ENCODE measurements around the gene ATP2B3.
"Not testable (repeated sequence)": the region's sequence is repeated elsewhere in the genome, so short reads cannot be mapped to it uniquely, and the experiment has no call there.

The ATP2B3 gene

DNA sequence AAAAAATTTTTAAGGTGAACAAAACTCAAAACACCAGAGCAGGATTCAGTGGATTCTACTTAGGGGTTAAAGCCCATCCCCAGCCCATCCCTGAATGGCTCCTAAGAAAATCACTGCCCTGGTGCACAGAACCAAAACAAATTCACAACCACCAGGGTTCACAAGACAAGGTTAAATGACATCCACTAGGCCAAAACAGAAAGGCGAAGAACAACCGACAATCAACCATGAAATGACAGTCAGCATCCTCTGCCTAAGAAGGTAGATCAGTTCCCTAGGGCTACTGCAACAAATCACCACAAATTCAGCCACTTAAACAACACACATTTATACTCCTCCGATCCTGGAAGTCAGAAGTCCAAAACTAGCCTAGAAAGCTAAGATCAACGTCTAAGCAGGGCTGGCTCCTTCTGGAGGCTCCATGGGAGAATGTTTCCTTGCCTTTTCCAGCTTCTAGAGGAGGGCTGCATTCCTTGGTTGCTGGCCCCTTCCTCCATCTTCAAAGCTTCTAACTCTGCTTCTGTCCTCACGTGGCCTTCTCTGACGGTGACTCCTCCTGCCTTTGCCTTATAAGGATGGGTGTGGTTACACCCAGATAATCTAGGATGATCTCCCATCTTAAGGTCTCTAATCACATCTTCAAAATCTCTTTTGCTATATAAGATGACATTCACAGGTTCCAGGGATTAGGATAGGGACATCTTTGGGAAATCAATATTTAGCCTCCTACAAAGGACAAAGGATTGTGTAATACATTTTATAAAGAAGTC lies 79.7 kb downstream of the ATP2B3 start:
- no peak for DNase-seq

DNA sequence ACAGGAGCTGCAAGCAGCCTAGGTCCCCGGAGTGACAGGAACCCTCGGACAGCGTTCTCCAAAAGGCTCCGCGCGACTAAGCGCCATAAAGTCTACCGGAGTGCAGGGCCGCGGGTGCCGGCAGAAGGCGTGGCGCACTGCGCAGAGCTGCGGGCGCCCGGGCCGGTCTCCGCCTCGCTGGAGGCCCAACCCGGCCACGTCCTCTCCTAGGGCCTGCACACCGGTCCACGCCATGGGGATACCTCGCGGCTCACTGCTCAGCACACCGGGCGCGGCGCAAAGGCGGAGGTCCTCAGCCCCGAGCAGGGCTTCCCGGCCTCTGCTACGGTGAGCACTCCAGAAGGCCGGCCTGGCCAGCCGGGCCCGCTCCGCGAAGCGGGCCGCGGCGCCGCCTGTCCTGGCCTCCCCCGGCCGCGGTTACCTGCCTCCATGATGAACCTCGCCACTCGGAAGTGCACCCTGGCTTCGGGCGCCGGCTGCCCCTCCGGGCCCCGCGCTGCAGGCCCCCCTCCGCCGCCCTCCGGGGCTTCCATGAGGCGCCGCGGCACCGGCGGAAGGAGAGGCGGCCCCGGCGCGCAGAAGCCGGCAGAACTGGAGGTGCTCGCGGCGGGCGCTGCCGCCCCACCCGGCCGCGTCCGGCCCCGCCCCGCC lies 81.2 kb downstream of the ATP2B3 start, which contains the start of gene CCNQ:
CCNQ (minus strand) TSS at position 599 of the 651 bp plus-strand sequence; CDS start at position 533, 66 bp downstream.
- peak; percentile 11 for DNase-seq

DNA sequence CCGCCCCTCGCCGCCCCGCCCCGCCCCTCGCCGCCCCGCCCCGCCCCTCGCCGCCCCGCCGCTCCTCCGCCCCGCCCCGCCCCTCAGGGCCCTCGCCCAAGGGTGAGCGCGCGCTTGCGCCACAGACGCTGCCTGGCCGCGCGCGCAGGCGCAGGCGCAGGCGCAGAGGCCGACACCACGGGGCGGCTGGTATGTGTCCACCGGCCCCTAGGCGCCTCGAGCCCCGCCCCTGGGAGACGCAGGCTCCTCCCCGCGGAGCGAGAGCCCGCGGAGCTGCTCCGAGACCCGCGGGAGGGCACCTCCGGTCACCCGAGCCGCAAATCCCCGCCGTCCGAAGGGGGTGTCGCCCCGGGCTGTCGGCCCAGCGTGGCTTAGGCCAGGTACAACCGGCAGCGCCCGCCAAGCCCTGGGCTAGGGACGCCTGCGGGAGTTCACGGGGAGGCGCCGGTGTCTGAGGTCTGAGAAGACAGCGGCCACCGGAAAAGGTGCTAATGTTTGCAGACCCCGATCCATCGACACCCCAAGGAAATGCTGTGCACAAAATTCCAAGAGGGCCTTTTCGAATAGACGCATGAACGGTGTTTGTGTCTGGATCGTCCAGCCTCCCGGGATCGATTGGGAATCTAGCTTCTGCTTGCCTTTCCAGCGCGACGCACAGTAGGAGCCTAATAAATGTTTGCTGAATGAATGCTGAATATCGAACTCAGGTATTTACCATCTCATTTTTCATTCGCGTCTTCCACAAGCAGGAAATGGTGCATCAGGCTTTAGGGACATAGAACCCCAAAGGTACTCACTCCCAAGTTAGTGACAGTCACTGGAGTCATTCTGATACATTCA lies 82.0 kb downstream of the ATP2B3 start:
- DNase-seq: peak; percentile 85

DNA sequence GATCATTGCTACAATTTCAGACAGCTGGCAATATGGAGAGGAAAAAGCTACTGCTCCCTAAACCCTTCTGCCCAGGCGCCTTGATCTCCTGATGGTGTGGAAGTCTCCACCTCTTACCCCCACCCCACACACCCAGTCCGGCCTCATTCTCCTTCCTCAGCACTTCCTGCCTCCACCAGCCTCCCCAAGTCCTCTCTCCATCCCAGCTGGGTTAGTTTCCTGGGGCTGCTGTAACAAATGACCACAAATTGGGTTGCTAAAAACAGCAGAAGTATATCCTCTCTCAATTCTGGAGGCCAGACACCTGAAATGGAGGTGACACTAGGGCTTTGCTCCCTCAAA lies 82.6 kb downstream of the ATP2B3 start:
- peak; percentile 6 for DNase-seq

DNA sequence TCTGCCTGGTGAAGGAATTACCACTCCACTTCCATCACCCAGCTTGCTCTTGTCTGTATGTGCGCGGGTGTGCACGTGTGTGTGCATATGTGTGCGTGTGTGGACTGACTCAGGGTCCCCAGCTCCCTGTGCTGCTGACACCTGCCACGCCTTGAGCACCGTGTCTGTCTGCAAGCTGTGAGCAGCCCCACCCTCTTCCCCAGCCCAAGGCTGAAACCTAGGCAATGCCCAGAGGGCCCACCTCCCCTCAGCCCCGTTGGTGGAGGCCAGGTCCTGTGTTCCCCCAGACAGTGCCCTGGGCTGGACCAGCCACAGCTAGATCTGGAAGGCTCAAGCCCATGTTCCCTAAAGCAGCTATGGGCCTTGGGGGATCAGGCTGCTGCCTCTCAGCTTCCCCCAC lies 83.5 kb downstream of the ATP2B3 start:
- DNase-seq: no peak

DNA sequence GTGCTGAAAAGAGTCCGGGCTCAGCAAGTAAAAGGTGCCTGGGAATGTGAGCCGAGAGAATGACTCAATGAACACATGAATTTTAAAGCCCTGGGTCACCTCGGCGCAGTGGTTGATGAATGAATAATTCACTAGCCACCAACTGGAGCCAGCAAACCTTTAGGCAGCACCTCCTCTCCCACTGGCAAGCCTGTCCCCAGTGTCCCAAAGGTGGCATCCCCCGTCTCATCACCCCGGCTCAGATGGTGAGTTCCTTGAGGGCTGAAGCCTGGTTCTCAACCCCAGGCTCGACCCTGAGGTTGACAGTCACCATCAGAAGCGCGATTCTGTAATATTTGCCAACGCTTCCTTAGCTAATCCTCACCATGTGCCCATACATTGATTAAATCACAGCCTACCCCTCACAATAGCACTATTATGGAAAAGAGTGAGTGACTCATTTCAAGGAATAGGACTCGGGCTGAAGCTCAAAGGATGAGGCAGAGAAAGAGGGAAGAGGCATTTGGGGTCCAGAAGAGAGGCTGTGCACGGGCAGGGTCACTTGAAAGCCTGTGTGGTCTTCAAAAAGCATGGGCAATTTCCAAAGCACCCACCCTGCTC lies 84.2 kb downstream of the ATP2B3 start:
- no peak for DNase-seq

DNA sequence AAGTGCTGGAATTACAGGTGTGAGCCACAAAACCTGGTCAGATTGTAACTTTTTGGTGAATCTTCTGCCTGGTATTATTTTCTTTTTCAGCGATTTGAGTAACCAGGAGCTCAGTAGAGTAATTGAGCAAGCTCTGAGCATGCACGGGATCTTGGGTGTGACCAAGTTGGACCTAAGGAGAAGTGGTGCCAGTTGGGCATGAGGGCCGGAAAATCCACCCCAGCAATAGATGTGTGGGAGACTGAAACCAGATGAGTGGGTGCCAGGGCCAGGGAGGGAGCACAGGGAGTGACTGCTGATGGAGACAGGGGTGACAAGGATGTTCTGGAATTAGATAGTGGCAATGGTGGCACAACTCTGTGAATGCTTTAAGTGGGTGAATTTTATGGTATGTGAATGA lies 85.2 kb downstream of the ATP2B3 start:
- DNase-seq: no peak

DNA sequence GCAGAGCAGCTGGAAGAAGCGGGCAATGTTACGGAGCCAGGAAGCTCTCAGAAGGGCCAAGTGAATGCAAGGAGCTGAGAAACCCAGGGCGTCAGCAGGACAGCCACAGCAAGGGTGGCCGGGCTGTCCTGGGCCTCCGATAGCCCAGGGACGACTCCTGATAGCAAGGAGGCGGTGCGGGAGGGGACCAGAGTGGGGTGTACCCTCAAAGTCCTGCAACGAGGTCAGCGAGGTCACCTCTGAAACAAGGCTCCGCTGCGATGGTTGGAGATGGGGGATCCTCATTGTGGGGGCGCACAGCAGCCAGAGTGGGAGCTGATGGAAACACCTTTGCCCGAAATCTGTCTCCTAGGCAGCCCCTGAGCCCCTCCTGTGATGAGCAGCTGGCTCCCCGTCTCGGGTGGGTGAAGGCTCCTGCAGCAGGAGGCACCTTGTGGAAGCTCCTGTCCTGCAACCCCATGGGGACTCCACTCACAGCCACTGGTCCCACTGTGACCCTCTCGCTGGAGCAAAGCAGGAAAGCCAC lies 85.8 kb downstream of the ATP2B3 start:
- no peak for DNase-seq

DNA sequence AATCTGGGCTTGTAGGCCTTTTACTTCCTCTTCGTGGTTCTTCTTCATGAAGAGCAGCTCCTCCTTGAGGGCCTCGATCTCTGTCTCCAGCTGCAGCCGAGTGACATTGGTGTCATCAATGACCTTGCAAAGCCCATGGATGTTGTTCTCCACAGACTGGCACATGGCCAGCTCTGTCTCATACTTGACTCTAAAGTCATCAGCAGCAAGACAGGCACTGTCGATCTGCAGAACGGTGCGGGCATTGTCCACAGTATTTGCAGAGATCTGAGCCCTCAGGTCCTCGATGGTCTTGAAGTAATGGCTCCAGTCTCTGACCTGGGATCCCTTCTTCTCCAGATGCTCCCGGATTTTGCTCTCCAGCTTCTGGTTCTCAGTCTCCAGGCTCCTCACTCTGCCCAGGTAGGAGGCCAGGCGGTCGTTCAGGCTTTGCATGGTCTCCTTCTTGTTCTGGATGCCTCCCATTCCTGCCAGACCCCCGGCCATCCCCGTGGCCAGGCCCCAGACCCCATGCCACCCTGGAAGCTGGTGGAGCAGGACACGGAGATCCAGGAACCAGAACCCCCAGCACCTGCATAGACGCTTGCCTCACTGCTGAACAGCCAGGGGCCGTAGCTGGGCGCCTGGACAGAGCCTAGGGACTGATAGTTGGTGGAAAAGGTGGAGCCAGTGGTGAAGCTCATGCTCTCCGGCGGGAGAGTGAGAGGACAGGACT lies 87.4 kb downstream of the ATP2B3 start:
- DNase-seq: not testable (repeated sequence)

DNA sequence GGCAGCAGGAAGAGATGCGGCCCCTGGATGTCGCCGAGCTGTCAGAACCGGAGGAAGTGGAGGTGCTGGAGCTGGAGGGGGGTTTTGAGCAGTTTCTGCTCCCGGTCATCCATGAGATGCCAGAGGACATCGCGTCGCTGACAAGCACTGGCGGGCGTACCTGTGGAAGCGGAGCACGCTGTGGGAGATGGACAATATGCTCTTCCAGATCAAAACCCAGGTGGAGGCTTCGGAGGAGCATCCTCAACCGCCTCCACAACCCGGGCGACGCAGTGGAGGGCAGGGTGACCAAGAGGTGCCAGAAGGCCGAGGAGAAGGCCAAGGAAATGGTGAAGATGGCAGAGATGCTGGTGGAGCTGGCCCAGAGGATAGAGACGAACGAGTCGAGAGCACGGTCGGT lies 89.1 kb downstream of the ATP2B3 start:
- no peak for DNase-seq

DNA sequence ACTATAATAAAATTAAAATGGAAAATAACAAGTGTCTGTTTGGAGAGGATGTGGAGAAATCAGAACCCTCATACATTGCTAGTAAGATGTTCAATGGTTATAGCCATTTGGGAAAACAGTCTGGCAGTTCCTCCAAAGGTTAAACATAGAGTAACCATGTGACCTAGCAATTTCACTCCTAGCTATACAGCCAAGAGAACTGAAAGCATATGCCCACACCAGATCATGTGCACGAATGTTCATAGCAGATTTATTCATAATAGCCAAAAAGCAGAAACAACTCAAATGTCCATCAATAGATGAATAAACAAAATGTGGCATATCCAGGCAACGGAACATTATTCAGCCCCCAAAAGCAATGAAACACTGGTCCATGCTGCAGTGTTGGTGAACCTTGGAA lies 90.9 kb downstream of the ATP2B3 start:
- no peak for DNase-seq

DNA sequence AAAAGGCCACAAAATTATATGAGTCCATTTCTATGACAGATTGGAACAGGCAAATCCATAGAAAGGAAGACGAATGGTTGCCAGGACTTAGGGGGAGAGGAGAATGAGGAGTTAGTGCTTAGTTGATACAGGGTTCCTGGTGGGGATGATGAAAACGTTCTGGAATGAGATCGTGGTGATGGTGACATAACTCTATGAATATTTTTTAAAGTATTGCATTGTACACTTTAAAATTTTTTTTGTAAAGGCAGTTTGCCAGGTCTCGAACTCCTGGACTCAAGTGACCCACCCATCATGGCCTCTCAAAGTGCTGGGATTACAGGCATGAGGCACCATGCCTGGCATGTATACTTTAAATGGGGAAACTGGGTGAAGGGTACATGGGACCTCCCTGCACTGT lies 91.4 kb downstream of the ATP2B3 start:
- DNase-seq: no peak

DNA sequence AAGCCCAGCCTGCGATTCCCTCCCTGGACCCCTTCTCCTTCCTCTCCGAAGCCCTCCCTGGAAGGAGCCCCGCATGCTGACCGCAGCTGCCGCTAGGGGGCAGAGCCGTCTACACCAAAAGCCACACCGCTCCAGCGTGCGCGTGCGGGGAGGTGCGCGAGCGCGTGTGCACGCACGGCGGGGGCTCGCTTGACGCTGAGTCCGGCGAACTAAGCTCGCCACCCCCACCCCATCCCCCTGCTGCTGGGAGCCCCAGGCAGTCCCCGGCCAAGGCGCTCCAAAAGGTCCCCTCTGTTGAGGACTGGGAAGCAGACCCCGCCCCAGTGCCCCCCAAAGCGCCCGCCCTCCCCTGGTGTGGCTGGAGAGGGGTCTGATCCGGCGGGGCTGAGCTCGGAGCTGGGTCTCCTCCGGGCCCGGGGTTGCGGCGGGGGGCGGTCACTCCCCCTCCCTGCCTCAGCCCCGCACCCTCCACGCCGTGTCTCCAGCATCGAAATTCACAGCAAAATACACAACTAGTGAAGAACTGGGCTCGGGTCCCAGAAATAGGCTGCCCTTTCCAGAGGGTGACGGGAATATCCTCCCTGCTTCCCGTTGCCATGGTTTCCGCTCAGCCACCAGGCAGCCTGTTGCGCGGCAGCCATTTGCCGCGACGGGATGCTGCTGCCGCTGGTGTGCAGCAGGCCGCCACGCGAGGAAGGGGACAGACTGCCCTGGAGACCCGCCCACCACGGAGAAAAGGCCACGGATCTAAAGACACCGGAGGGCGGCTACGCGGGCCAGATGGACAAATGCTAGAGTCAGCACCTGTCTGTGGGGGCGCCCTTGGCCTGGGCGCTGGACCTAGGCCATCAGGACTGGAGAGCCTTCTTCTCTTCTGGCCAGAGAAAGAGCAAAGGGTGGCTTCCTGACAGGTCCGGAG lies 92.7 kb downstream of the ATP2B3 start:
- DNase-seq: peak; percentile 81

DNA sequence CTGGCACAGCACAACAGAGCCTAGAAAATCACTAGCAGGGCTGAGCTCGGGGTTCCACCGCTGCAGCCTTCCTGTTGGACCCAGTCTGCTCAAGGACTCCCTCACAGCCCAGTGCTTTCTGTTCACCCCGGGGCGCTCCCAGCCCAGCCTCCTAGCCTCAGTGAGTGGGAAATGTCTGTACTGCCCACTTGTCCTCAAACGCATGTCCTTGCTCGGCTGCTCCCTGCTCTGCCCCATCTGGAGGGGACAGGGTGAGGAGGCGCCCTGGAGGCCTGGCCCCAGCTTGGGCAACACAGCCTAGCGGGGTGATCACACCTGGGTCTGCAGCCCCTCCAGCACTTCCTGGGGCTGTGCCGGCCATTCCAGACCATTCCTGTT lies 93.4 kb downstream of the ATP2B3 start:
- DNase-seq: no peak

DNA sequence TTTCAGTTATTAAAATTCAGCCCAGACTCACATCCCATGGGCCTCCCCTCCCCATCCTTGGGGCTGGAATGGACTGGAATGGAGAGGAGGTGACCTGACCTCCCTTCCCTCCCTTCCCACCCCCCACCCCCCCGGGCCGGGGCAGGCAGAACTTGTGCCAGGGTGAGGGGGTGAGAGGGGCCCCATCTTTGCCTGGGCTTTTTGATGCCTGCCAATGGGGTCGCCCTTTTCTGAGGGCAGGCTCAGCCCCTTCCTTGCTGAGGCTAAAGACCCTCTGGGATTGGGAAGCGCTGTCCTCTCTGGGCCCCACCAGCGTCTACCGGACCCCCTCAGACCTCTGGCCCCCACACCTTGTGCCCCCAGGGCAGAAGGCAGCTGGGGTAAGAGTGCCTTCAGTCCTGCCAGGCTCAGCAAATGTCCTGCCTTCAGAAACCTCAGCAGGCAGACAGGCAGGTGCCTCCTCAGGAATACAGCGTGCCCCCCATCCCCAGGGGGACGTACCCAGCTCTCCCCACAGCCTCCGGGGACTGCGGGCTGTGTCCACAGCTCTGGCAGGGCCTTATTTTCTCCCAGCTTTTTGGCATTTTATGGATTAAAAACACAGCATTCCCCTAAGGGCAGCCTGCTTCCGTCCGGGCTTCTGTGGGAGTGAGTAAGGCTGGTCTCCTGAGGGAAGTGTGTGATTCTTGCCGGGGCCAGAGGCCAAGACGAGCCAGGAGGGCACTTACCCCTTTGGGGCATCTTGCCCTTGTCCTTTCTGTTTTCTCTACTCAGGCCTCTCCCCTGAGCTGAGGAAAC lies 94.1 kb downstream of the ATP2B3 start:
- no peak for DNase-seq

DNA sequence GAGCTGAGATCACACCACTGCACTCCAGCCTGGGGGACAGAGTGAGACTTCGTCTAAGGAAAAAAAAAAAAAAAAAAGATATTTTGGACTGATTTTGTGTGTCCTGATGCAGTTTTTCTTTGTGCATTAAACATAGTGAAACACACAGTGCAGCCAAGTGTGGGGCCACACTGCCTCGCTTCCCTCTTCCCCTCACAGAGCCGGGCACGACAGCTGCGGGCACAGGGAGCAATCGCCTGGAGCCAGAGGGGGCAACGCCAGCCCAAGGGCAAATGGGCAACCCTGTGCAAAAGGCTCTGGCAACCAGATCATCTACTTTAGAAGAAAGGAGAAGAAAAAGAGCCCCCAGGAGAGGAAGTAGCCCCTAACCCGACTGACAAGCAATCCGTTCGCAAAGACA lies 95.0 kb downstream of the ATP2B3 start:
- DNase-seq: no peak

DNA sequence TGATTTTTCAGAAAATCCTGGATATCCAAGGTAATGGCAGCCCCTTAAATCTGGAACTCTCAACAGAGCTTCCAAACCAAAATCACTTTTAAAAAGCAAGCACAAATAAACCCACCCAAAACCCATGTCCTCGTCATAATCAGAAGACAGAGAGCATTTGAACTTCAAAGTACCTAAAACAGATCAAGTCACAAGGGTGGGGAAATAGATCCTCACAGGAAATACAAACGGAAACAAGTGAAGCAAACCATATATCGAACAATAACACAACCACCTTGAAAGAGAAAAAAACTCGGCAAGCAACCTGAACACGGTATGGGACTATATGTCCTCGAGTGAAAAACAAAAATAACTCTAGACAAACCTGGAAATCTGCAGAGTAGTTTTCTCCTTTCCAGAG lies 97.4 kb downstream of the ATP2B3 start:
- DNase-seq: no peak

DNA sequence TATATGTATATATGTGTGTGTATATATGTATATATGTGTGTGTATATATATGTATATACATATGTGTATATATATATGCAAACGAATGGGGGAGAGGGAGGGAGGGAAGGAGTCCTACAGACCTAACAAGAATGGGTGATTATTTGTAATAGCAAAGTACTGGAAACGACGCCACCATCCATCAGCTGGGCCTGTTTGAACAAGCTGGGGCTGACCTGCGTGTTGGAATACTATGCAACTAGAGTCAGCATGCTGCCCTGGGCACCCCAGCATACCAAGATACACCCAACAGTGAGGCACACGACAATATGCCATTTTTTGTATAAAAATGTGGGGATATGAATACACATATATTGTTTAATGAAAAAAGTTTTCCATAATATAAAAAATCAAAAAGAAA lies 103.1 kb downstream of the ATP2B3 start:
- no peak for DNase-seq

DNA sequence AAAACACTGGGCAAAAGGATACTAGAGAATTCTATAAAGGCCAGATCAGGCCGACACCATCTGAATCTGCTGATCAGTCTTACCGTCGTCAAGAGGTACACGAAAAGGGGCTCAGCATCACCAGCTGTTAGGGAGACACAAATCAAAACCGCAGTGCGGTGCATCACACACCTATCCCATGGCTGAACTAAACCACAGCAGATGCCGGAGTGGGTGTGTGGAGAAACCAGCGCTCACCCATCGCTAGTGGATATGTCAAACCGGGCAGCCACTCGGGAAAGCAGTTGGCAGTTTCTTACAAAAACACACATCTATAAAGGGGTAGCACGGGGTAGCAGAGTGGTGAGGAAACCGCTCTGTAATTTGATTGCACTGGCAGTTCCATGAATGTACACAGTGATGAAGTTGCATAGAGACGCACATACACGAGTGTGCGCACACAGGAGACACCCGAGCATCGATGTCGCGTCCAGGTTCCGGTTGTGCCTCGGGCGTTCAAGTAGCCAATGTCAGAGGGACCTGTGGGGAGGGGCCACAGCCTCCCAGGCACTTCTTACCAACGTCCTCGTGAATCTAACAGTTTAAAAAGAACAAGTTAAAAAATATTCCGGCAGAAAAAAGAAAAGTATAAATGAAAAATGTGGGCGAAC lies 104.6 kb downstream of the ATP2B3 start:
- no peak for DNase-seq

Measured in stimulated activated CD4-positive, alpha-beta T cell treated with anti-CD3 and anti-CD28 coated beads, Interleukin-4, amount 100 ng/mL, for 24 hours (primary cell).